WTC11 (cell line): ENCODE data around the gene CD300H. TPM values are rescaled to one million over a fixed set of nuclear protein-coding genes. Genes with fewer than 3 reads are reported as not detected.
A peak's percentile ranks its signal among the peaks of the same experiment; 100 is the strongest.

Experiments used
- ATAC-seq: fragments of 200-7000 bp; cut with Tn5 transposase; 2 replicates; pipeline ENCODE4 v1.10.0; 2021; ENCODE audit warnings: mild to moderate bottlenecking, moderate library complexity
- CTCF ChIA-PET: fragments of 300-600 bp; sonication (Branson Sonifier 250); formaldehyde crosslinking; loops from one replicate; lab custom pipeline; 2021; ENCODE audit warnings: antibody characterized with exemption; lab: Charles Lee
- POLR2A ChIA-PET: fragments of 350-600 bp; sonication (Branson Sonifier 250); formaldehyde crosslinking; loops from one replicate; lab custom pipeline; 2021; ENCODE audit warnings: antibody characterized with exemption; lab: Charles Lee
- DNase-seq: peaks from one replicate; pipeline ENCODE4 v3.0.0; 2021; ENCODE audit warnings: low spot score
- H3K27ac Mint-ChIP-seq: 2 replicates; pipeline ENCODE4 v1.8.0; 2021; ENCODE audit warnings: mixed read lengths
- H3K27me3 Mint-ChIP-seq: 2 replicates; pipeline ENCODE4 v1.8.0; 2021; ENCODE audit warnings: low read depth, mild to moderate bottlenecking, moderate library complexity, mixed read lengths
- H3K36me3 Mint-ChIP-seq: 2 replicates; pipeline ENCODE4 v1.8.0; 2021; ENCODE audit warnings: mixed read lengths
- H3K4me1 Mint-ChIP-seq: 2 replicates; pipeline ENCODE4 v1.8.0; 2022; ENCODE audit warnings: mixed read lengths
- H3K4me3 Mint-ChIP-seq: 2 replicates; pipeline ENCODE4 v1.8.0; 2021; ENCODE audit warnings: mild to moderate bottlenecking, moderate library complexity, mixed read lengths
- H3K9me3 Mint-ChIP-seq: 2 replicates; pipeline ENCODE4 v1.8.0; 2021; ENCODE audit warnings: mixed read lengths
- CREB1 ChIP-seq: sonication (generic); formaldehyde crosslinking; IDR thresholded peaks from 2 replicates; pipeline ENCODE4 v1.8.0; 2023; ENCODE audit warnings: mild to moderate bottlenecking, missing genetic modification reagents
- ERG ChIP-seq: fragments of 250-450 bp; sonication (Bioruptor Pico); IDR thresholded peaks from 2 replicates; pipeline ENCODE4 v1.8.0; 2021; ENCODE audit warnings: mild to moderate bottlenecking
- JAZF1 ChIP-seq: fragments of 250-450 bp; sonication (Bioruptor Pico); IDR thresholded peaks from 2 replicates; pipeline ENCODE4 v1.9.0; 2021; ENCODE audit warnings: moderate library complexity, mild to moderate bottlenecking, inconsistent platforms
- RELA ChIP-seq: sonication (generic); formaldehyde crosslinking; IDR thresholded peaks from 2 replicates; pipeline ENCODE4 v1.8.1; 2022; ENCODE audit warnings: missing genetic modification reagents, mild to moderate bottlenecking, borderline replicate concordance
- TP53 ChIP-seq: sonication (generic); formaldehyde crosslinking; IDR thresholded peaks from 2 replicates; pipeline ENCODE4 v1.8.1; 2023; ENCODE audit warnings: mild to moderate bottlenecking, missing genetic modification reagents
- ZNF138 ChIP-seq: sonication (generic); formaldehyde crosslinking; conservative IDR thresholded peaks from 2 replicates; pipeline ENCODE4 v1.8.1; 2022; ENCODE audit warnings: mild to moderate bottlenecking, moderate library complexity, missing genetic modification reagents
- total RNA-seq: library from RNA; stranded (reverse); gene quantifications from 3 replicates; pipeline ENCODE4 v1.2.3, GENCODE V29; 2021
- TF ChIP-seq, protein P1 (sequence below): sonication (generic); formaldehyde crosslinking; conservative IDR thresholded peaks from 2 replicates; pipeline ENCODE4 v1.8.1; 2023; ENCODE audit warnings: mild to moderate bottlenecking, low read depth, missing genetic modification reagents, moderate library complexity
- TF ChIP-seq, protein P2 (sequence below): fragments of 250-450 bp; sonication (Bioruptor Pico); IDR thresholded peaks from 2 replicates; pipeline ENCODE4 v1.9.0; 2021; ENCODE audit warnings: mild to moderate bottlenecking, borderline replicate concordance
- TF ChIP-seq, protein P3 (sequence below): fragments of 200-600 bp; IDR thresholded peaks from 2 replicates; pipeline ENCODE4 v1.8.0; 2022; ENCODE audit warnings: antibody characterized with exemption
- TF ChIP-seq, protein P4 (sequence below): fragments of 250-450 bp; sonication (Bioruptor Pico); IDR thresholded peaks from 2 replicates; pipeline ENCODE4 v1.9.0; 2021; ENCODE audit warnings: moderate library complexity, mild to moderate bottlenecking, inconsistent platforms, borderline replicate concordance

The CD300H gene
- total RNA-seq, 1 experiment from 2014 or later, result not detected

- Mint-ChIP-seq H3K9me3 (no peaks in the 10 kb centered on the region), H3K27ac (no peak overlapping the region), H3K27me3 (peaks cover 6% of the 10 kb centered on the region), H3K36me3 (no peaks in the 10 kb centered on the region), H3K4me1 (peaks cover 7% of the 10 kb centered on the region), H3K4me3 (no peak overlapping the region)
- CTCF ChIA-PET, result interaction anchor here (1.1 to 3.4 kb wide), 13 partner anchors 21 to 234 kb away, joined by 3 to 17 read pairs (median 5); no protein-coding TSS in a partner anchor
- TF ChIP-seq, protein P1, sequence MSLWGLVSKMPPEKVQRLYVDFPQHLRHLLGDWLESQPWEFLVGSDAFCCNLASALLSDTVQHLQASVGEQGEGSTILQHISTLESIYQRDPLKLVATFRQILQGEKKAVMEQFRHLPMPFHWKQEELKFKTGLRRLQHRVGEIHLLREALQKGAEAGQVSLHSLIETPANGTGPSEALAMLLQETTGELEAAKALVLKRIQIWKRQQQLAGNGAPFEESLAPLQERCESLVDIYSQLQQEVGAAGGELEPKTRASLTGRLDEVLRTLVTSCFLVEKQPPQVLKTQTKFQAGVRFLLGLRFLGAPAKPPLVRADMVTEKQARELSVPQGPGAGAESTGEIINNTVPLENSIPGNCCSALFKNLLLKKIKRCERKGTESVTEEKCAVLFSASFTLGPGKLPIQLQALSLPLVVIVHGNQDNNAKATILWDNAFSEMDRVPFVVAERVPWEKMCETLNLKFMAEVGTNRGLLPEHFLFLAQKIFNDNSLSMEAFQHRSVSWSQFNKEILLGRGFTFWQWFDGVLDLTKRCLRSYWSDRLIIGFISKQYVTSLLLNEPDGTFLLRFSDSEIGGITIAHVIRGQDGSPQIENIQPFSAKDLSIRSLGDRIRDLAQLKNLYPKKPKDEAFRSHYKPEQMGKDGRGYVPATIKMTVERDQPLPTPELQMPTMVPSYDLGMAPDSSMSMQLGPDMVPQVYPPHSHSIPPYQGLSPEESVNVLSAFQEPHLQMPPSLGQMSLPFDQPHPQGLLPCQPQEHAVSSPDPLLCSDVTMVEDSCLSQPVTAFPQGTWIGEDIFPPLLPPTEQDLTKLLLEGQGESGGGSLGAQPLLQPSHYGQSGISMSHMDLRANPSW (CRISPR knock-in tag), result no peak
- TF ChIP-seq JAZF1 (no peak), ZNF138 (CRISPR knock-in tag) (no peak)
- ATAC-seq, result no peak
- no peak for DNase-seq
- POLR2A ChIA-PET, result no interaction called here
These were observed 35.8 kb upstream of the CD300H start for GRCh38 chr17:74603037-74603635.

- peaks cover 6% of the 10 kb centered on the region for H3K27me3 Mint-ChIP-seq
- DNase-seq, result peak; percentile 61
- CTCF ChIA-PET, result interaction anchor here (0.6 to 3.4 kb wide), 15 partner anchors 9 to 293 kb away, joined by 3 to 17 read pairs (median 4); partner anchors contain the start of gene RAB37
These were observed 34.7 kb upstream of the CD300H start for GRCh38 chr17:74601944-74602572.

More at GRCh38 chr17:74601944-74602572, 34.7 kb upstream of the CD300H start:
- no peaks in the 10 kb centered on the region for H3K36me3 Mint-ChIP-seq
- TF ChIP-seq, protein P2, sequence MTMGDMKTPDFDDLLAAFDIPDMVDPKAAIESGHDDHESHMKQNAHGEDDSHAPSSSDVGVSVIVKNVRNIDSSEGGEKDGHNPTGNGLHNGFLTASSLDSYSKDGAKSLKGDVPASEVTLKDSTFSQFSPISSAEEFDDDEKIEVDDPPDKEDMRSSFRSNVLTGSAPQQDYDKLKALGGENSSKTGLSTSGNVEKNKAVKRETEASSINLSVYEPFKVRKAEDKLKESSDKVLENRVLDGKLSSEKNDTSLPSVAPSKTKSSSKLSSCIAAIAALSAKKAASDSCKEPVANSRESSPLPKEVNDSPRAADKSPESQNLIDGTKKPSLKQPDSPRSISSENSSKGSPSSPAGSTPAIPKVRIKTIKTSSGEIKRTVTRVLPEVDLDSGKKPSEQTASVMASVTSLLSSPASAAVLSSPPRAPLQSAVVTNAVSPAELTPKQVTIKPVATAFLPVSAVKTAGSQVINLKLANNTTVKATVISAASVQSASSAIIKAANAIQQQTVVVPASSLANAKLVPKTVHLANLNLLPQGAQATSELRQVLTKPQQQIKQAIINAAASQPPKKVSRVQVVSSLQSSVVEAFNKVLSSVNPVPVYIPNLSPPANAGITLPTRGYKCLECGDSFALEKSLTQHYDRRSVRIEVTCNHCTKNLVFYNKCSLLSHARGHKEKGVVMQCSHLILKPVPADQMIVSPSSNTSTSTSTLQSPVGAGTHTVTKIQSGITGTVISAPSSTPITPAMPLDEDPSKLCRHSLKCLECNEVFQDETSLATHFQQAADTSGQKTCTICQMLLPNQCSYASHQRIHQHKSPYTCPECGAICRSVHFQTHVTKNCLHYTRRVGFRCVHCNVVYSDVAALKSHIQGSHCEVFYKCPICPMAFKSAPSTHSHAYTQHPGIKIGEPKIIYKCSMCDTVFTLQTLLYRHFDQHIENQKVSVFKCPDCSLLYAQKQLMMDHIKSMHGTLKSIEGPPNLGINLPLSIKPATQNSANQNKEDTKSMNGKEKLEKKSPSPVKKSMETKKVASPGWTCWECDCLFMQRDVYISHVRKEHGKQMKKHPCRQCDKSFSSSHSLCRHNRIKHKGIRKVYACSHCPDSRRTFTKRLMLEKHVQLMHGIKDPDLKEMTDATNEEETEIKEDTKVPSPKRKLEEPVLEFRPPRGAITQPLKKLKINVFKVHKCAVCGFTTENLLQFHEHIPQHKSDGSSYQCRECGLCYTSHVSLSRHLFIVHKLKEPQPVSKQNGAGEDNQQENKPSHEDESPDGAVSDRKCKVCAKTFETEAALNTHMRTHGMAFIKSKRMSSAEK (CRISPR knock-in tag), result no peak
- TF ChIP-seq, protein P3, sequence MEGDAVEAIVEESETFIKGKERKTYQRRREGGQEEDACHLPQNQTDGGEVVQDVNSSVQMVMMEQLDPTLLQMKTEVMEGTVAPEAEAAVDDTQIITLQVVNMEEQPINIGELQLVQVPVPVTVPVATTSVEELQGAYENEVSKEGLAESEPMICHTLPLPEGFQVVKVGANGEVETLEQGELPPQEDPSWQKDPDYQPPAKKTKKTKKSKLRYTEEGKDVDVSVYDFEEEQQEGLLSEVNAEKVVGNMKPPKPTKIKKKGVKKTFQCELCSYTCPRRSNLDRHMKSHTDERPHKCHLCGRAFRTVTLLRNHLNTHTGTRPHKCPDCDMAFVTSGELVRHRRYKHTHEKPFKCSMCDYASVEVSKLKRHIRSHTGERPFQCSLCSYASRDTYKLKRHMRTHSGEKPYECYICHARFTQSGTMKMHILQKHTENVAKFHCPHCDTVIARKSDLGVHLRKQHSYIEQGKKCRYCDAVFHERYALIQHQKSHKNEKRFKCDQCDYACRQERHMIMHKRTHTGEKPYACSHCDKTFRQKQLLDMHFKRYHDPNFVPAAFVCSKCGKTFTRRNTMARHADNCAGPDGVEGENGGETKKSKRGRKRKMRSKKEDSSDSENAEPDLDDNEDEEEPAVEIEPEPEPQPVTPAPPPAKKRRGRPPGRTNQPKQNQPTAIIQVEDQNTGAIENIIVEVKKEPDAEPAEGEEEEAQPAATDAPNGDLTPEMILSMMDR, result peak; percentile 48
- TF ChIP-seq RELA (CRISPR knock-in tag) (no peak), ZNF138 (CRISPR knock-in tag) (no peak), TP53 (CRISPR knock-in tag) (no peak), ERG (no peak), CREB1 (CRISPR knock-in tag) (no peak)
- TF ChIP-seq, protein P4, sequence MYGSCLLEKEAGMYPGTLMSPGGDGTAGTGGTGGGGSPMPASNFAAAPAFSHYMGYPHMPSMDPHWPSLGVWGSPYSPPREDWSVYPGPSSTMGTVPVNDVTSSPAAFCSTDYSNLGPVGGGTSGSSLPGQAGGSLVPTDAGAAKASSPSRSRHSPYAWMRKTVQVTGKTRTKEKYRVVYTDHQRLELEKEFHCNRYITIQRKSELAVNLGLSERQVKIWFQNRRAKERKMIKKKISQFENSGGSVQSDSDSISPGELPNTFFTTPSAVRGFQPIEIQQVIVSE, result no peak
- TF ChIP-seq, all 79 proteins: peak for 1
- ATAC-seq, result peak; percentile 79
- Mint-ChIP-seq H3K4me3 (no peak overlapping the region), H3K4me1 (peaks cover 7% of the 10 kb centered on the region), H3K9me3 (no peaks in the 10 kb centered on the region), H3K27ac (no peak overlapping the region)
- POLR2A ChIA-PET, result no interaction called here
